Breast epithelium (tissue), 3 donors: Measurements from ENCODE around the gene ATP23.

ENCODE experiments used
- CTCF ChIP-seq, 3 donors: fragments of 450-650 bp; IDR thresholded peaks; one replicate each; pipeline ENCODE4 v1.5.1; 2016 to 2017; ENCODE audit warnings: antibody characterized with exemption in 3 of 3, mild to moderate bottlenecking in 3 of 3, moderate library complexity in 3 of 3
- POLR2A ChIP-seq: fragments of 450-650 bp; IDR thresholded peaks from one replicate; pipeline ENCODE4 v1.6.1; 2016; ENCODE audit warnings: antibody characterized with exemption, mild to moderate bottlenecking, moderate library complexity
- POLR2AphosphoS5 ChIP-seq, 3 donors: sonication (generic); formaldehyde crosslinking; IDR thresholded peaks; one replicate each; pipeline ENCODE4 v1.6.1; 2017; ENCODE audit warnings: antibody characterized with exemption in 3 of 3

DNA sequence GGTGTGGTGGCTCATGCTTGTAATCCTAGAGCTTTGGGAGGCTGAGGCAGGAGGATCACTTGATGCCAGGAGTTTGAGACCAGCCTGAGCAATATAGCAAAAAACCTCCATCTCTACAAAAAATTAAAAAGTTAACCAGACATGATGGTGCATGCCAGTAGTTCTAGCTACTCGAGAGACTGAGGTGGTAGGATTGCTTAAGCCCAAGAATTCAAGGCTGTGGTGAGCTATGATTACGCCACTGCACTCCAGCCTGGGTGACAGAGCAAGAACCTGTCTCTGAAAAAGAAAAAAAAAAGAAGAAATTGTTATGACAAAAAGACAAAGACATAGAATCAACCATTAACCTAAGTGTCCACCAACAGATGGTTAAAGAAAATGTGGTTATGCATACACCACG is 2.1 kb upstream of the ATP23 start:
- no peak for TF ChIP-seq CTCF (IDR thresholded peaks at IDR 0.05)
- no peak for TF ChIP-seq POLR2AphosphoS5 (IDR thresholded peaks at IDR 0.05)
- no peak for TF ChIP-seq POLR2A
